ENCODE measurements around the gene FCMR. TPM values are rescaled to one million over a fixed set of nuclear protein-coding genes. Genes with fewer than 3 reads are reported as not detected.

Gene FCMR
- total RNA-seq, 1 experiment from 2014 or later, result 1.5 TPM

GRCh38 chr1:206957639-206958038, 35.9 kb upstream of the FCMR start:
- Histone ChIP-seq H3K79me2 (ENCODE audit: low read length) (no peaks in the 10 kb centered on the region), H3K36me3 (ENCODE audit: low read depth, low read length) (no peaks in the 10 kb centered on the region), H3K4me3 (ENCODE audit: low read length) (no peak overlapping the region), H4K20me1 (ENCODE audit: low read length) (no peaks in the 10 kb centered on the region), H3K4me2 (ENCODE audit: low read length) (no peak overlapping the region), H3F3A (ENCODE audit: low read length, unreplicated experiment) (no peaks in the 10 kb centered on the region), H3K9me3 (ENCODE audit: low read length) (no peaks in the 10 kb centered on the region), H3K9me2 (replicated peaks; ENCODE audit: low read length) (no peaks in the 10 kb centered on the region), H3K9ac (ENCODE audit: low read length) (no peak overlapping the region), H2AFZ (ENCODE audit: low read length) (no peak overlapping the region), H3K4me1 (ENCODE audit: insufficient read depth, low read length) (no peaks in the 10 kb centered on the region), H3K27ac (ENCODE audit: low read length) (no peak overlapping the region), H3K27me3 (ENCODE audit: low read length) (no peaks in the 10 kb centered on the region)
- CTCF ChIA-PET, result interaction anchor here (0.6 kb wide), 1 partner anchor 25 kb away, joined by 3 read pairs; no protein-coding TSS in a partner anchor
- POLR2A ChIA-PET (ENCODE audit: unreplicated experiment), result no interaction called here
- no TSS peak for BruUV-seq (replicated peaks)
- TF ChIP-seq EZH2phosphoT487 (IDR thresholded peaks at IDR 0.05; ENCODE audit: borderline replicate concordance, low read length) (no peak), EZH2 (IDR thresholded peaks at IDR 0.05; ENCODE audit: low read length, unreplicated experiment) (no peak)
- TF ChIP-seq, protein P1, sequence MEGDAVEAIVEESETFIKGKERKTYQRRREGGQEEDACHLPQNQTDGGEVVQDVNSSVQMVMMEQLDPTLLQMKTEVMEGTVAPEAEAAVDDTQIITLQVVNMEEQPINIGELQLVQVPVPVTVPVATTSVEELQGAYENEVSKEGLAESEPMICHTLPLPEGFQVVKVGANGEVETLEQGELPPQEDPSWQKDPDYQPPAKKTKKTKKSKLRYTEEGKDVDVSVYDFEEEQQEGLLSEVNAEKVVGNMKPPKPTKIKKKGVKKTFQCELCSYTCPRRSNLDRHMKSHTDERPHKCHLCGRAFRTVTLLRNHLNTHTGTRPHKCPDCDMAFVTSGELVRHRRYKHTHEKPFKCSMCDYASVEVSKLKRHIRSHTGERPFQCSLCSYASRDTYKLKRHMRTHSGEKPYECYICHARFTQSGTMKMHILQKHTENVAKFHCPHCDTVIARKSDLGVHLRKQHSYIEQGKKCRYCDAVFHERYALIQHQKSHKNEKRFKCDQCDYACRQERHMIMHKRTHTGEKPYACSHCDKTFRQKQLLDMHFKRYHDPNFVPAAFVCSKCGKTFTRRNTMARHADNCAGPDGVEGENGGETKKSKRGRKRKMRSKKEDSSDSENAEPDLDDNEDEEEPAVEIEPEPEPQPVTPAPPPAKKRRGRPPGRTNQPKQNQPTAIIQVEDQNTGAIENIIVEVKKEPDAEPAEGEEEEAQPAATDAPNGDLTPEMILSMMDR (conservative IDR thresholded peaks at IDR 0.05; ENCODE audit: low read depth, low read length), result no peak
- no peak for DNase-seq
- ATAC-seq, result no peak
- intact Hi-C loops (cut with micrococcal nuclease), result no loop called here

DNA sequence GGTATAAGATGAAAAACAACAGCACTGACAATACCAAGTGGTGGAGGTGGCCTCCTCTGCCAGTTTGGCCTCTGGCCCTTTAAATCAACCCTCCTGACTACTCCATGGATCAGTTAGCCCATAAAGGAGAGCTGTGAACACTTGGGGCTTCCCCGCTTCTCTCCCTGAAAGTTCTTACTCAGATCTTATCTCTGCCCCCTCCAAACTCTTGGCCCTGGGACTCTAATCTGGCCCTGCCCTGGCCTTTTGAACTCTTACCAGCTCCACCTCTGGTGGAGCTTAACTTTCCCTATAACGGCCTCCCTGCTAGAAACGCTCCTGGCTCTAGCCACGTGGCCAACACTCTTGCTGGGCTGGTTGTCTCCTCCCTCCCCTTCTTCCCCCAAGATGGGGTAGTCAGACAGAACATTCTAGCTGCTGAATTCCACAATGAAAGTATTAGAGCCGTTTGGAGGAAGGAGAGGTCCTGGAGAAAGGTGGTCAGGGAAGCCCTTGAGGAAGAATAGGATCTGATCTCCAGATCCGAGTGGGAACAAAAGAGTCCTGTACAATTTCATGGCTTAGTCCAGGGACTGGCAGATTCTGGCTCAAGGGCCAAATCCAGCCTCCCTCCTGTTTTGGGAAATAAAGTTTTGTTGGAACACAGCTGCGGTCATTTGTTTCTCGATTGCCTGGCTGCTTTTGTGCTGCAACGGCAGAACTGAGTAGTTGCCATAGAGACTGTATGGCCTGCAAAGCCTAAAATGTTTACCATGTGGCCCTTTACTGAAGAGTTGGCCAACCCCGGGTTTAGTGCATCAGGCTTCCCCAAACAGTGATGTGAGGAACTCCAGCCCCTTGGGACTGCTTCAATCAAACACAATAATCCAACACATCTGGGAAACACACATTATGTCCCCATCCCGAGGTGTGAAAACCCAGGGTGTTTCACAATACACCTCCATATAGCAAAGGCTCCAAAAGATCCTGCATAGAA, 34.0 kb upstream of the FCMR start:
- CTCF ChIA-PET, result no interaction called here
- Histone ChIP-seq H3K4me2 (ENCODE audit: low read length) (no peak overlapping the region), H3K9me3 (ENCODE audit: low read length) (no peaks in the 10 kb centered on the region), H3K4me3 (ENCODE audit: low read length) (no peak overlapping the region), H3K27me3 (ENCODE audit: low read length) (no peaks in the 10 kb centered on the region), H3F3A (ENCODE audit: low read length, unreplicated experiment) (no peaks in the 10 kb centered on the region), H3K27ac (ENCODE audit: low read length) (no peak overlapping the region), H3K4me1 (ENCODE audit: insufficient read depth, low read length) (no peaks in the 10 kb centered on the region), H3K9ac (ENCODE audit: low read length) (no peak overlapping the region), H3K9me2 (replicated peaks; ENCODE audit: low read length) (no peaks in the 10 kb centered on the region), H4K20me1 (ENCODE audit: low read length) (no peaks in the 10 kb centered on the region), H2AFZ (ENCODE audit: low read length) (no peak overlapping the region), H3K79me2 (ENCODE audit: low read length) (no peaks in the 10 kb centered on the region), H3K36me3 (ENCODE audit: low read depth, low read length) (no peaks in the 10 kb centered on the region)
- no peak for DNase-seq
- intact Hi-C loops (cut with micrococcal nuclease), result no loop called here
- POLR2A ChIA-PET (ENCODE audit: unreplicated experiment), result no interaction called here
- BruUV-seq (replicated peaks), result no TSS peak
- TF ChIP-seq EZH2 (IDR thresholded peaks at IDR 0.05; ENCODE audit: low read length, unreplicated experiment) (no peak), EZH2phosphoT487 (IDR thresholded peaks at IDR 0.05; ENCODE audit: borderline replicate concordance, low read length) (no peak)
- TF ChIP-seq, protein P1 (conservative IDR thresholded peaks at IDR 0.05; ENCODE audit: low read depth, low read length), result no peak
- no peak for ATAC-seq

All from PC-3 (cell line).